ENCODE measurements around the gene SLC20A1. TPM values are rescaled to one million over a fixed set of nuclear protein-coding genes. Genes with fewer than 3 reads are reported as not detected.

The SLC20A1 gene
- polyA plus RNA-seq, 1 donor = 23.6 TPM

GRCh38 chr2:112712465-112712864 lies 66.7 kb downstream of the SLC20A1 start:
- no peak for DNase-seq

GRCh38 chr2:112712903-112713584 lies 67.3 kb downstream of the SLC20A1 start:
- no peak for DNase-seq

Other genes starting within 250 kb of the SLC20A1 start
- gene RGPD8, start 212.3 kb upstream of the SLC20A1 start, polyA plus RNA-seq (ENCODE audit: insufficient read length) = 3.8 TPM
- 46.5 TPM for gene TTL, start 163.8 kb upstream of the SLC20A1 start, polyA plus RNA-seq (ENCODE audit: insufficient read length)
- gene POLR1B, start 103.5 kb upstream of the SLC20A1 start, polyA plus RNA-seq (ENCODE audit: insufficient read length) = 12.8 TPM
- gene CHCHD5, start 61.3 kb upstream of the SLC20A1 start, polyA plus RNA-seq (ENCODE audit: insufficient read length) = 35.4 TPM
- not detected for gene NT5DC4, start 75.1 kb downstream of the SLC20A1 start, polyA plus RNA-seq (ENCODE audit: insufficient read length)
- 7.5 TPM for gene CKAP2L, start 118.7 kb downstream of the SLC20A1 start, polyA plus RNA-seq (ENCODE audit: insufficient read length)
- gene IL1A, start 138.6 kb downstream of the SLC20A1 start, polyA plus RNA-seq (ENCODE audit: insufficient read length) = not detected
- gene IL1B, start 190.8 kb downstream of the SLC20A1 start, polyA plus RNA-seq (ENCODE audit: insufficient read length) = 0.76 TPM

Measured in hindlimb muscle (tissue), 1 donor.